ENCODE results near the gene KRT76.
"Not testable (repeated sequence)": the region's sequence is repeated elsewhere in the genome, so short reads cannot be mapped to it uniquely, and the experiment has no call there.

The KRT76 gene

GRCh38 chr12:52796429-52796794 lies 19.3 kb upstream of the KRT76 start:
- no peak for DNase-seq

GRCh38 chr12:52795694-52796428 lies 18.7 kb upstream of the KRT76 start, which contains the start of gene KRT3:
Gene KRT3, minus strand, starts transcription at chr12:52796117. Its CDS starts 75 bp downstream, at chr12:52796042.
- DNase-seq, result no peak

DNA sequence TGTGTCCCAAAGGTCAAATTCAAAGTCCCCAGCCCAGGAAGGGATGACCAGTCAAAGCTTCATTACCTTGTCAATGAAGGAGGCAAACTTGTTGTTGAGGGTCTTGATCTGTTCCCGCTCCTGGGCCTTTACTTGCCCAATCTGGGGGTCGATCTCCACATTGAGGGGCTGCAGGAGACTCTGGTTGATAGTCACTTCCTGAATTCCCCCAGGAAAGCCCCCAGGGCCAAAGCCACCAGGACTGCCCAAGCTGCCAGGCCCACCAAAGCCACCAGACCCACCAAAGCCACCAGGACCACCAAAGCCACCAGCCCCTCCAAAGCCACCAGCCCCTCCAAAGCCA lies 18.2 kb upstream of the KRT76 start:
- DNase-seq, result not testable (repeated sequence)

- no peak for DNase-seq
Observed at GRCh38 chr12:52794479-52795331, 17.6 kb upstream of the KRT76 start.

DNA sequence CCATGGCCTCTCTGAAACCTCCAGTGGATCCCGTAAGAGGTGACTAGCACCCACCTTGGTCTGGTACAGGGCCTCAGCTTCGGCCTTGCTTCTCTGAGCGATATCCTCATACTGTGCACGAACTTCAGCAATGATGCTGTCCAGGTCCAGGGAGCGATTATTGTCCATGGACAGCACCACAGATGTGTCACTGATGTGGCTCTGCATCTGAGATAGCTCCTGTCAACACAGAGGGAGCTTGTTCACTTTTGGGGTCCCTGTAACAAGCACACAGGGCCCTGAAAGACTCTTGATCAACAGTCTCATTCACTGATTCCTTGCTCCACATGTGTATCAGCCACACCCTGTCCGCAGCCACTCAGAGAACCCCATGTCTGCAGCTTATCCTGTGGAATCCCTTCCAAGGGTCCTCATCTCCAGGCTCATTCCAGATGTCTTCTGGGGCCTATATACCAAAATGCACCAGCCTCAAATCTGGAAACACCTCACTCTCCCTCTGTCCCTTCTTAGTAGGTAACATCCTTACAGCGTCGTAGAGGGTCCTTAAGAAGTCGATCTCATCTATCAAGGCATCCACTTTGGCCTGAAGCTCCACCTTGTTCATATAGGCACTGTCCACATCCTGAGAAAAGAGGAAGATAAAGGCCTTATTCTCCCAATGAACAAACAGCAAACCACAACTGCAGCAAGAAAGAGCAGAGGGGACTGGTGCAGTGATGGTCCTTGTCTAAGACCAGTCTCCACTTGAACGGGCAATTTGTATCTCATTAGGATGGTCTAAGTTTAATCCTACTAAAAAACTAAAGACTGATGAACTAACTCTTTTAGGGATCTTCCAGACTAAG lies 15.3 kb upstream of the KRT76 start:
- DNase-seq, result no peak

- DNase-seq, result no peak
Observed at GRCh38 chr12:52791271-52792184, 14.4 kb upstream of the KRT76 start.

DNA sequence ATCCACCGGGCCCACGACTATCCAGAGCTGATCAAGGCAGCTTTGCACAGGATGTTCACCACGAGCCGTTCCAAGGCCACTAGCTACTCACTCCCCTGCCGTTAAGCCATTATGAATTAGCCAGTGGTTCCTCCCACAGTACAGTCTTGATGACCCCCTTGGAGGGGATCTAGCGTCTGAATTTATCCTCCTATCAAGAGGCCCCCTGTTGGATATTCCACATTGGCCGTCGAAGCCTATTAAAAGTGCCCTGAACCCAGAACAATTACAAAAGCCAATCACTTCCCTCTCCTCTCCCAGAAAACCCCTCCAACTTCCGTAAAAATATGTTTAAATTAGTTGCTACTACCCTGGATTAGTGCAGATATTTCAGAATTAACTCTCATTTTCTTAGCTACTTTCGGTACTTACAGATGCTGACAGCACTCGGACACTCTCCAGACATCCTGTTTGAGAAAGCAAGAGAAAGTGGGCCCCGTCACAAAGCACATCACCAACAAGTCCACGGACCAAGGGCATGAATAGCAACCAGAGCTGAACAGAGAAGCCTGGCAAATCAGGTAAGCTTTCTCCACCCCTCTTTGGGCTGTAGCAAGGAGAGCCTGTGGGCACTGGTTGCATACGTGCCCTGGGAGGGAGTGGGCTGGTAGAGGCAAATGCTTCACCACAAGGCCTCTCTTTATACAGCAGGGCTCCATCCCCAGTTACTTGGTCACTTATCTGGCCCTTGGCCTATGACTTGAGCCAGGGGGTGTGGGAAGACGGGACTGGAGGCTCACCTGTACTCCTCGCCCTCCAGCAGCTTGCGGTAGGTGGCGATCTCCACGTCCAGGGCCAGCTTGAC lies 13.5 kb upstream of the KRT76 start:
- DNase-seq, result no peak

- no peak for DNase-seq
Observed at GRCh38 chr12:52789637-52790426, 12.7 kb upstream of the KRT76 start.

GRCh38 chr12:52788876-52789636 lies 11.9 kb upstream of the KRT76 start:
- DNase-seq, result no peak

- no peak for DNase-seq
Observed at GRCh38 chr12:52788192-52788875, 11.2 kb upstream of the KRT76 start.

DNA sequence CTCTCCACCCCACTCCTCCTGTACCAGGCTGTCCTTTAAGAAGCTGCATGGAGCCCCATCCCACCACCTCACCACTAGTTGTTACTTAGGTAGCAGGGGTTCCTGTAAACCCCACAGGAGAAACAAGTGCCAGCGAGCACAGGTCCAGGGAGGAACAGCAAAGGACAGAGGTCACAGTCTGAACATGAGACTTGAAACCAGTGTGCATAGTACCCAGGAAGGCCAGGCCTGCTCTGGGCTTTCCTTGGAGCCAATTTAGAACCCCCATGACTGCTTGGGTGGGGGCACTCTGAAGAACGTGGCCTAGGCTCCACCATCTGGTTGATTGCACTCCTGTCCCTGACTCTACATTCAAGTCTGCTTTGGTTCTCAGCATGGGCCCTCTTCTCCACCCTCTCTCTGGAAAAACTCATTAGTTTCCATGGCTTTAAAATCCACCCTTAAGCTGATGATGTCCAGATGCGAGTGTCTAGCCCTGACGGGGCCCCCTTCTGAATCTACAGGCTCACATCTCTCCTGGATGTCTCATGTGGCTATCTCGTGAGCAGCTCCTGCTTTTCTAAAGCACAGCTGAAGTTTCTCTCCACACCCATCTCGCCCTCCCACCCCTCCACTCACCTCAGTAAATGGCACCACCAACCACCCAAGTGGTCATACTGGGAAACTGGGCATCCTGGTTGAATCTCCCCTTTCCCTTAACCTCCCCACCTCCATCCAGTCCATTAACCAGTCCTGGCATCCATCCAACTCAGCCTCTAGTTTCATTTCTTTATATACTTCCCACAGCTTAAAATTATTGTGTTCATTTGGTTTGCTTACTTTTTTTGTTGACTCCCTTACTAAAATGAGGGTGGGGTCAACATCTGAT lies 10.4 kb upstream of the KRT76 start:
- no peak for DNase-seq

GRCh38 chr12:52784909-52785308 lies 7.8 kb upstream of the KRT76 start:
- no peak for DNase-seq

GRCh38 chr12:52783563-52784316 lies 6.6 kb upstream of the KRT76 start:
- no peak for DNase-seq

- DNase-seq, result no peak
Observed at GRCh38 chr12:52782502-52782901, 5.4 kb upstream of the KRT76 start.

GRCh38 chr12:52781399-52782082 lies 4.4 kb upstream of the KRT76 start:
- no peak for DNase-seq

- no peak for DNase-seq
Observed at GRCh38 chr12:52779914-52780313, 2.8 kb upstream of the KRT76 start.

DNA sequence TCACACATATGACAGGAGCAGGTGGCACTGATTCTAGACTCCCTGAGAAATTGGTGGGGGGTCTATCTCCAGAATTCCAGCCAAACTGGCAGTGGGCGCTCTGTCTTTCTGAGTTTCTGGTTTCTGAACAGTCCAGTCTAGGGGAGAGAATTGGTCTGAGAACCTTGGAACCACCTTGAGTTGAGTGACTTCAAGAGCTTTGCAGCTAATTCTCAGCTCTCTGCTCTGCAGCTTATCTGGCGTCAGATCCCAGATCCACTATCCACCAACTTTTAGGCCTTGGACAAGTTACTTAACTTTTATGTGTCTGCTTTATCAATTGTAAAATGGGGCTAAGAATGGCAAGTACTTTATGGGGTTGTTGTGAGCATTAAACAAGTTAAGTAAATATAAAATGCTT lies 1.7 kb upstream of the KRT76 start:
- no peak for DNase-seq
